DMS53 treated with DMSO at 0.1 percent for 48 hours (cell line): Measurements from ENCODE around the gene TAF15.

Experiments
- DNase-seq: peaks from one replicate; lab custom pipeline; 2025; ENCODE audit not compliant: unreplicated experiment; lab: John Stamatoyannopoulos, UW

TAF15 gene

DNA sequence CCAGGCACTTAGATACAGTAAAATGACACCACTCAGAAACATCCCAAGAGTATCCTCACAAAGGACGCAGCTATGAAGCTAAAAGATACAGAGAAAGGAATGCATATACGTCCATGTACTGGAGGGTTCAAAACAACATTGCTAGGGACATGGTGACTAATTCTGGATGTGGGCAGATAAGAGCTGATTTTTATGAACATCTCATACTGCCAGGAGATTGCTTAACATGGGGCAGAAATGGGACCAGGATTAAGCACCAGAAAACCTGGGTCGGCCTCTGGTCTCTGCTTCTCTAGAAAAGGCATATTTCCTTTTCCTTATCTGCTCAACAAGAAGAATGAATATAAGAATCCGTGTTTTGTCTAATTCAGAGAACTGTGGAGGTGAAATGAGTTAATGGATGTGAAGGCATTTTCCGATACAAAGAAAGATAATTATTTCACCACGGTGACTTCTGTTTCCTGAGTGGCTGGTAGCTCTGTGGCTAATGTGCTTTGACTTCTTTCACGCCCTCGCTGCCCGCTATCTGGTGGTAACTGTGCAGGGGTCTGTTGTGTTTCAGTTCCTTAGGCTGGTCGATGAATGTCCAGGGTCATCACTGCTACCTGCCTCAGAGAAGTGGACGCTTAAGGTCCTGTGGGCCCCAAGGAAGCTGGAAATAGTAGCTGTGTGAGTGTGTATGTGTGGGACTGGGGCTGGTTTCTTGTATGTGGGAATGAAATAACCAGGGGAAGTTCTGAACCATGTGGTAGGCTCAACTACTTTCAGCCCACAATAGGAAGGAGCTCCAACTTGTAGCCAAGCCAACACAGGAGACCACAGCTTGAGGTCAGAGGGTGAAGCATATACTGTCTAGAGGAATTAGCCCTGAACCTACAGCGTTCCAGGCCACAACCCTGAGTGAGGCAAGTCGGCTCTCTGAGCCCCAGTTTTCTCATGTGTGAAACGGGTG, 86.6 kb downstream of the TAF15 start:
- DNase-seq: no peak
